B cell (primary cell): ENCODE results near the gene CLEC2L. TPM values are rescaled to one million over a fixed set of nuclear protein-coding genes. Genes with fewer than 3 reads are reported as not detected.

Experiments
- ATAC-seq: fragments of 200-7000 bp; cut with Tn5 transposase; one replicate; pipeline ENCODE4 v1.10.0; 2021; ENCODE audit warnings: low read depth, mild to moderate bottlenecking, moderate number of reproducible peaks, moderate library complexity
- CTCF ChIA-PET: fragments of 350-600 bp; sonication (Branson Sonifier 250); formaldehyde crosslinking; loops from one replicate; lab custom pipeline; 2021; ENCODE audit warnings: antibody characterized with exemption, inconsistent platforms; lab: Charles Lee
- POLR2A ChIA-PET: fragments of 350-600 bp; sonication (Branson Sonifier 250); formaldehyde crosslinking; loops from one replicate; lab custom pipeline; 2021; ENCODE audit warnings: antibody characterized with exemption; lab: Charles Lee
- DNase-seq: peaks from one replicate; pipeline ENCODE4 v3.0.0; 2013
- H2AFZ ChIP-seq: 2 replicates; pipeline ENCODE4 v1.6.1; 2012; ENCODE audit warnings: mild to moderate bottlenecking, low read depth, low read length; ENCODE audit not compliant: insufficient read depth, poor library complexity, severe bottlenecking
- H3K27ac ChIP-seq, 2 donors: 1 replicate in 1 of 2; 2 replicates in 1 of 2; pipeline ENCODE4 v1.5.1; 2012 to 2013; ENCODE audit warnings: low read length in 2 of 2, mild to moderate bottlenecking in 2 of 2, moderate library complexity in 1 of 2
- H3K27me3 ChIP-seq, 4 experiments: fragments of 200-600 bp in 1 of 4; sonication (generic) in 1 of 4; replicated peaks in 1 of 4; 1 replicate in 2 of 4; 2 replicates in 2 of 4; pipeline versions ENCODE4 v1.6.1 to v1.7.0; 2013 to 2016; ENCODE audit warnings: low read length in 3 of 4, mild to moderate bottlenecking in 2 of 4, mixed read lengths in 1 of 4, moderate library complexity in 1 of 4; ENCODE audit not compliant: insufficient read depth in 4 of 4, control insufficient read depth in 3 of 4; ENCODE audit errors: control extremely low read depth in 1 of 4
- H3K36me3 ChIP-seq, 2 experiments: replicated peaks in 1 of 2; 1 replicate in 1 of 2; 2 replicates in 1 of 2; pipeline versions ENCODE4 v1.6.1 to v1.7.1; 2013; ENCODE audit warnings: low read length in 1 of 2; ENCODE audit not compliant: insufficient read depth in 2 of 2, control insufficient read depth in 1 of 2; ENCODE audit errors: control extremely low read depth in 1 of 2, extremely low read depth in 1 of 2
- H3K4me1 ChIP-seq, 2 donors: fragments of 200-600 bp in 1 of 2; sonication (generic) in 1 of 2; 1 replicate in 1 of 2; 2 replicates in 1 of 2; pipeline versions ENCODE4 v1.5.1 to v1.6.1; 2013 to 2017; ENCODE audit warnings: low read length in 2 of 2; ENCODE audit not compliant: control insufficient read depth in 2 of 2, insufficient read depth in 2 of 2
- H3K4me2 ChIP-seq: replicated peaks from 2 replicates; pipeline ENCODE3; 2012; ENCODE audit warnings: mild to moderate bottlenecking, low read depth, low read length; ENCODE audit not compliant: poor library complexity, severe bottlenecking
- H3K4me3 ChIP-seq, 5 experiments: fragments of 200-600 bp in 1 of 5; sonication (generic) in 1 of 5; 1 replicate in 3 of 5; 2 replicates in 2 of 5; pipeline versions ENCODE4 v1.5.1 to v1.7.0; 2011 to 2016; ENCODE audit warnings: low read length in 4 of 5, mild to moderate bottlenecking in 4 of 5, low read depth in 2 of 5, control low read depth in 1 of 5, moderate library complexity in 1 of 5; ENCODE audit not compliant: insufficient read depth in 1 of 5; ENCODE audit errors: control extremely low read depth in 1 of 5, extremely low read depth in 1 of 5
- H3K79me2 ChIP-seq: fragments of 200-600 bp; sonication (generic); one replicate; pipeline ENCODE4 v1.6.0; 2016; ENCODE audit warnings: low read length; ENCODE audit not compliant: control insufficient read depth, insufficient read depth
- H3K9ac ChIP-seq: fragments of 200-600 bp; sonication (generic); 2 replicates; pipeline ENCODE4 v1.6.1; 2017; ENCODE audit warnings: mild to moderate bottlenecking, low read length, moderate library complexity
- H3K9me3 ChIP-seq, 3 donors: one replicate each; pipeline versions ENCODE4 v1.6.1 to v1.7.1; 2013; ENCODE audit warnings: low read length in 2 of 3; ENCODE audit not compliant: control insufficient read depth in 2 of 3, insufficient read depth in 1 of 3; ENCODE audit errors: control extremely low read depth in 1 of 3
- H4K20me1 ChIP-seq: 2 replicates; pipeline ENCODE4 v1.6.0; 2012; ENCODE audit warnings: mild to moderate bottlenecking, low read length; ENCODE audit not compliant: insufficient read depth, control insufficient read depth, poor library complexity, severe bottlenecking
- H3K27ac Mint-ChIP-seq: one replicate; pipeline ENCODE4 v1.8.0; 2021; ENCODE audit warnings: mixed read lengths
- H3K27me3 Mint-ChIP-seq: one replicate; pipeline ENCODE4 v1.8.0; 2021; ENCODE audit warnings: mixed read lengths
- H3K4me1 Mint-ChIP-seq: one replicate; pipeline ENCODE4 v1.8.0; 2021; ENCODE audit warnings: mixed read lengths
- H3K4me3 Mint-ChIP-seq: one replicate; pipeline ENCODE4 v1.8.0; 2021; ENCODE audit warnings: mixed read lengths
- H3K9me3 Mint-ChIP-seq: one replicate; pipeline ENCODE4 v1.8.0; 2022; ENCODE audit warnings: mixed read lengths; ENCODE audit not compliant: insufficient read depth
- EZH2 ChIP-seq: IDR thresholded peaks from 2 replicates; pipeline ENCODE4 v1.6.1; 2012; ENCODE audit warnings: borderline replicate concordance, low read depth, mild to moderate bottlenecking, moderate library complexity, low read length; ENCODE audit not compliant: insufficient read depth, poor library complexity, severe bottlenecking
- WGBS: methylation state at CpG from one replicate; pipeline ENCODE4 v1.1.5; 2013; ENCODE audit warnings: missing lambda C conversion rate; ENCODE audit not compliant: insufficient coverage; 5-methylcytosine and 5-hydroxymethylcytosine counted together
- intact Hi-C: fragments of 100-400 bp; cut with micrococcal nuclease; formaldehyde crosslinking; loops from one replicate; pipeline ENCODE4 v1.10.0; 2022
- polyA plus RNA-seq: library from polyadenylated mRNA; depleted of rRNA; stranded (reverse); fragments of >200 nt; gene quantifications from 2 replicates; pipeline ENCODE4 v1.2.3, GENCODE V29; 2012
- total RNA-seq, 2 donors: library from RNA; stranded (reverse); fragments of 120-200 nt in 1 of 2; gene quantifications; 1 replicate in 1 of 2; 2 replicates in 1 of 2; pipeline versions ENCODE4 v1.2.3 to v1.2.4, GENCODE V29; 2013 to 2022
- TF ChIP-seq, protein P1 (sequence below): fragments of 200-600 bp; IDR thresholded peaks from one replicate; pipeline ENCODE4 v1.8.0; 2022; ENCODE audit warnings: antibody characterized with exemption, mild to moderate bottlenecking

Gene CLEC2L
- total and polyA plus RNA-seq, 2 donors (not counting 1 experiment from before 2014, with no cell fraction given): not detected

DNA sequence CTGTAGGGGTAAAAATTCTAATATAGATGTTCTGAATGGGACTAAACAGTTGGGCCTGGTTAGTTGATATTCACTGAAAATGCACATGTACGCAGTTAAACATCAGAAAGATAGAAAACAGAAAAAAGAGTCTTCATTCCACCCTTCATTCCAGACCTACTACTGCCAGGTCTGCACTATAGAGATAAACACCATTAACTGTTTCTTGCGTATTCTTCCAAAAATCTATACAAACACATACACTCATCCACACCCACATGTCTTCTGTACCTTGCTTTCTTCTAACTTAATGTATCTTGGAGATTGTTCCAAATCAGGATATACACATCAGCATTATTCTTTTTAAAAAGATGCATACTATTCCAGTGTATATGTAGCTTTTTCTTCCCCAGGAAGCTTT lies 13.9 kb upstream of the CLEC2L start:
- ATAC-seq (no peak), DNase-seq (no peak)
- H3K79me2 ChIP-seq: no peaks in the 10 kb centered on the region
- H4K20me1 ChIP-seq: no peaks in the 10 kb centered on the region
- no peak overlapping the region for H2AFZ ChIP-seq
- ChIA-PET CTCF (no interaction called here), POLR2A (no interaction called here)
- no peaks in the 10 kb centered on the region for H3K27me3 Mint-ChIP-seq
- no peaks in the 10 kb centered on the region for H3K4me1 Mint-ChIP-seq
- TF ChIP-seq, protein P1, sequence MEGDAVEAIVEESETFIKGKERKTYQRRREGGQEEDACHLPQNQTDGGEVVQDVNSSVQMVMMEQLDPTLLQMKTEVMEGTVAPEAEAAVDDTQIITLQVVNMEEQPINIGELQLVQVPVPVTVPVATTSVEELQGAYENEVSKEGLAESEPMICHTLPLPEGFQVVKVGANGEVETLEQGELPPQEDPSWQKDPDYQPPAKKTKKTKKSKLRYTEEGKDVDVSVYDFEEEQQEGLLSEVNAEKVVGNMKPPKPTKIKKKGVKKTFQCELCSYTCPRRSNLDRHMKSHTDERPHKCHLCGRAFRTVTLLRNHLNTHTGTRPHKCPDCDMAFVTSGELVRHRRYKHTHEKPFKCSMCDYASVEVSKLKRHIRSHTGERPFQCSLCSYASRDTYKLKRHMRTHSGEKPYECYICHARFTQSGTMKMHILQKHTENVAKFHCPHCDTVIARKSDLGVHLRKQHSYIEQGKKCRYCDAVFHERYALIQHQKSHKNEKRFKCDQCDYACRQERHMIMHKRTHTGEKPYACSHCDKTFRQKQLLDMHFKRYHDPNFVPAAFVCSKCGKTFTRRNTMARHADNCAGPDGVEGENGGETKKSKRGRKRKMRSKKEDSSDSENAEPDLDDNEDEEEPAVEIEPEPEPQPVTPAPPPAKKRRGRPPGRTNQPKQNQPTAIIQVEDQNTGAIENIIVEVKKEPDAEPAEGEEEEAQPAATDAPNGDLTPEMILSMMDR: no peak
- no peak for TF ChIP-seq EZH2
- H3K9me3 Mint-ChIP-seq: no peaks in the 10 kb centered on the region
- H3K4me2 ChIP-seq: no peak overlapping the region
- intact Hi-C loops: no loop called here
- WGBS: 100% methylated on average over 1 of the region's 2 CpGs
- no peaks in the 10 kb centered on the region for H3K36me3 ChIP-seq
- no peak overlapping the region for H3K4me3 ChIP-seq
- no peak overlapping the region for H3K9ac ChIP-seq
- H3K27me3 ChIP-seq: no peaks in the 10 kb centered on the region
- H3K9me3 ChIP-seq: no peaks in the 10 kb centered on the region
- no peaks in the 10 kb centered on the region for H3K4me1 ChIP-seq
- H3K4me3 Mint-ChIP-seq: no peak overlapping the region
- no peak overlapping the region for H3K27ac Mint-ChIP-seq
- H3K27ac ChIP-seq: no peak overlapping the region

DNA sequence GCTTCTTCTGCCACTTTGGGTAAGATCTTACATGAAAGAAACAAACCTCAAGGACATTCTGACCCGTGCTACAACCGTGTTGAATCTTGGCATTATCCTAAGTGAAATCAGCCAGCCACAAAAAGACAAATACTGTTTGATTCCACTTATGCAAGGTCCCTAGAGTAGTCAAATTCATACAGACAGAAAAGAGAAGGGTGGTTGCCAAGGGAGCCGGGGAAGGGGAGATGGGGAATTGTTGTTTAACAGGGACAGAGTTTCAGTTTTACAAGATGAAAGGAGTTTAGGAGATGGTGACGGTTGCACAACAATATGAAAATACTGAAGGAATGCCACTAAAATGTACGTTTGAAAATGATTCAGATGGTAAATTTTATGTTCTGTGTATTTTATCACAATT lies 12.2 kb upstream of the CLEC2L start:
- DNase-seq (no peak), ATAC-seq (no peak)
- H3K36me3 ChIP-seq: no peaks in the 10 kb centered on the region
- H2AFZ ChIP-seq: no peak overlapping the region
- ChIA-PET POLR2A (no interaction called here), CTCF (interaction anchor here (0.7 kb wide), 1 partner anchor 13 kb away, joined by 3 read pairs; no protein-coding TSS in a partner anchor)
- Mint-ChIP-seq H3K9me3 (no peaks in the 10 kb centered on the region), H3K4me3 (no peak overlapping the region), H3K27me3 (no peaks in the 10 kb centered on the region), H3K4me1 (no peaks in the 10 kb centered on the region), H3K27ac (no peak overlapping the region)
- no peaks in the 10 kb centered on the region for H3K4me1 ChIP-seq
- H3K9me3 ChIP-seq: no peaks in the 10 kb centered on the region
- no peaks in the 10 kb centered on the region for H3K79me2 ChIP-seq
- intact Hi-C loops: no loop called here
- no peak overlapping the region for H3K27ac ChIP-seq
- no peaks in the 10 kb centered on the region for H3K27me3 ChIP-seq
- H3K4me3 ChIP-seq: no peak overlapping the region
- H4K20me1 ChIP-seq: no peaks in the 10 kb centered on the region
- H3K4me2 ChIP-seq: no peak overlapping the region
- TF ChIP-seq, protein P1: no peak
- TF ChIP-seq EZH2: no peak
- no CpG with 5 or more reads among the region's 5 CpGs for WGBS
- no peak overlapping the region for H3K9ac ChIP-seq
